SK-N-SH (cell line): ENCODE results near the gene PDXP. TPM values are rescaled to one million over a fixed set of nuclear protein-coding genes. Genes with fewer than 3 reads are reported as not detected.
A peak's percentile ranks its signal among the peaks of the same experiment; 100 is the strongest.

ENCODE experiments used
- CTCF ChIA-PET: fragments of 300-600, 350-600 bp; formaldehyde crosslinking; extraction: SDS; loops from one replicate; lab custom pipeline; 2021; lab: Yijun Ruan, JAX
- POLR2A ChIA-PET: fragments of 350-600 bp; sonication (Branson Sonifier 250); formaldehyde crosslinking; extraction: SDS; loops from one replicate; lab custom pipeline; 2020; ENCODE audit warnings: antibody characterized with exemption, inconsistent platforms; lab: Yijun Ruan, JAX
- DNase-seq: peaks from one replicate; pipeline ENCODE4 v3.0.0; 2012
- H2AFZ ChIP-seq: fragments of 200-600 bp; sonication (generic); 2 replicates; pipeline ENCODE4 v1.8.1; 2016; ENCODE audit warnings: antibody characterized with exemption, mild to moderate bottlenecking, low read depth
- H3F3A ChIP-seq: fragments of 200-600 bp; sonication (generic); replicated peaks from 2 replicates; pipeline ENCODE3; 2016; ENCODE audit warnings: antibody characterized with exemption, mild to moderate bottlenecking; ENCODE audit not compliant: insufficient read depth
- H3K27ac ChIP-seq, 2 experiments: fragments of 200-500 bp in 1 of 2; fragments of 200-600 bp in 1 of 2; sonication (Bioruptor generic) in 1 of 2; sonication (generic), shearing (Covaris generic) in 1 of 2; 2 replicates each; pipeline versions ENCODE4 v1.5.1 to v1.6.1; 2014 to 2016; ENCODE audit warnings: low read depth in 2 of 2, inconsistent platforms in 1 of 2, low read length in 1 of 2, mild to moderate bottlenecking in 1 of 2, mixed read lengths in 1 of 2
- H3K27me3 ChIP-seq: fragments of 200-600 bp; sonication (generic), shearing (Covaris generic); 2 replicates; pipeline ENCODE4 v1.6.1; 2016; ENCODE audit warnings: mixed run types; ENCODE audit not compliant: insufficient read depth
- H3K36me3 ChIP-seq, 2 experiments: fragments of 200-500 bp in 1 of 2; fragments of 200-600 bp in 1 of 2; sonication (Bioruptor generic) in 1 of 2; sonication (generic) in 1 of 2; replicated peaks in 1 of 2; 2 replicates each; pipeline versions ENCODE3 to v1.5.1; 2014 to 2016; ENCODE audit warnings: low read length in 1 of 2, mild to moderate bottlenecking in 1 of 2; ENCODE audit not compliant: insufficient read depth in 2 of 2, control insufficient read depth in 1 of 2
- H3K4me1 ChIP-seq, 2 experiments: fragments of 200-500 bp in 1 of 2; fragments of 200-600 bp in 1 of 2; sonication (Bioruptor generic) in 1 of 2; sonication (generic), shearing (Covaris generic) in 1 of 2; 2 replicates each; pipeline versions ENCODE4 v1.5.1 to v1.6.1; 2014 to 2016; ENCODE audit warnings: low read depth in 1 of 2, low read length in 1 of 2, mixed run types in 1 of 2; ENCODE audit not compliant: insufficient read depth in 2 of 2, control insufficient read depth in 1 of 2
- H3K4me2 ChIP-seq: fragments of 200-600 bp; sonication (generic), shearing (Covaris generic); 2 replicates; pipeline ENCODE4 v1.6.1; 2017; ENCODE audit warnings: mixed run types
- H3K4me3 ChIP-seq, 2 experiments: fragments of 200-500 bp in 1 of 2; fragments of 200-600 bp in 1 of 2; sonication (Bioruptor generic) in 1 of 2; sonication (generic), shearing (Covaris generic) in 1 of 2; 2 replicates each; pipeline versions ENCODE4 v1.5.1 to v1.8.1; 2014 to 2016; ENCODE audit warnings: low read depth in 2 of 2, inconsistent platforms in 1 of 2, low read length in 1 of 2, mild to moderate bottlenecking in 1 of 2, mixed read lengths in 1 of 2, moderate library complexity in 1 of 2
- H3K79me2 ChIP-seq: fragments of 200-600 bp; sonication (generic); 2 replicates; pipeline ENCODE4 v1.8.1; 2017; ENCODE audit warnings: mild to moderate bottlenecking; ENCODE audit not compliant: insufficient read depth
- H3K9ac ChIP-seq: fragments of 200-600 bp; sonication (generic); 2 replicates; pipeline ENCODE4 v1.6.1; 2017; ENCODE audit warnings: mixed run types
- H3K9me2 ChIP-seq: fragments of 200-600 bp; sonication (generic); 2 replicates; pipeline ENCODE4 v1.6.1; 2017; ENCODE audit warnings: mixed run types
- H3K9me3 ChIP-seq: fragments of 200-600 bp; sonication (generic); 2 replicates; pipeline ENCODE4 v1.6.1; 2017; ENCODE audit warnings: mixed run types, mild to moderate bottlenecking, moderate library complexity
- H4K20me1 ChIP-seq: fragments of 200-600 bp; sonication (generic); 2 replicates; pipeline ENCODE4 v1.6.1; 2017; ENCODE audit warnings: mild to moderate bottlenecking, mixed run types; ENCODE audit not compliant: insufficient read depth
- ELF1 ChIP-seq: IDR thresholded peaks from 2 replicates; pipeline ENCODE4 v1.4.0; 2012
- EP300 ChIP-seq, 2 experiments: IDR thresholded peaks; 2 replicates each; pipeline versions ENCODE4 v1.4.0 to v1.6.1; 2012; ENCODE audit warnings: borderline replicate concordance in 1 of 2, low read depth in 1 of 2, low read length in 1 of 2
- FOXJ3 ChIP-seq: sonication (generic); formaldehyde crosslinking; IDR thresholded peaks from 2 replicates; pipeline ENCODE4 v1.5.1; 2020; ENCODE audit warnings: mild to moderate bottlenecking, missing genetic modification reagents
- FOXM1 ChIP-seq: IDR thresholded peaks from 2 replicates; pipeline ENCODE4 v1.4.0; 2012; ENCODE audit warnings: low read depth, mild to moderate bottlenecking
- GATA2 ChIP-seq: sonication (generic); formaldehyde crosslinking; IDR thresholded peaks from 2 replicates; pipeline ENCODE4 v1.5.0; 2020; ENCODE audit warnings: mild to moderate bottlenecking, missing genetic modification reagents
- MEF2A ChIP-seq: IDR thresholded peaks from 2 replicates; pipeline ENCODE4 v1.4.0; 2012; ENCODE audit warnings: low read depth, borderline replicate concordance
- MXI1 ChIP-seq: IDR thresholded peaks from 2 replicates; pipeline ENCODE4 v1.6.1; 2012; ENCODE audit warnings: mild to moderate bottlenecking, low read depth, low read length, improper control_type of control experiment
- RAD21 ChIP-seq: IDR thresholded peaks from 2 replicates; pipeline ENCODE4 v1.6.1; 2012; ENCODE audit warnings: mild to moderate bottlenecking, low read length
- SIN3A ChIP-seq: IDR thresholded peaks from 2 replicates; pipeline ENCODE4 v1.6.1; 2012; ENCODE audit warnings: low read depth, mild to moderate bottlenecking, low read length, moderate library complexity, borderline replicate concordance
- SMC3 ChIP-seq: IDR thresholded peaks from 2 replicates; pipeline ENCODE4 v1.6.1; 2012; ENCODE audit warnings: low read depth, low read length, improper control_type of control experiment
- TCF12 ChIP-seq: IDR thresholded peaks from 2 replicates; pipeline ENCODE4 v1.4.0; 2012
- TEAD4 ChIP-seq: IDR thresholded peaks from 2 replicates; pipeline ENCODE4 v1.4.0; 2012; ENCODE audit warnings: mild to moderate bottlenecking, borderline replicate concordance; ENCODE audit not compliant: insufficient read depth
- YY1 ChIP-seq: IDR thresholded peaks from 2 replicates; pipeline ENCODE4 v1.4.0; 2012; ENCODE audit warnings: low read depth, mild to moderate bottlenecking
- WGBS: methylation state at CpG from one replicate; pipeline ENCODE4 v1.1.6; 2017; ENCODE audit warnings: low lambda C conversion rate; 5-methylcytosine and 5-hydroxymethylcytosine counted together
- polyA plus RNA-seq, 3 experiments: library from polyadenylated mRNA; depleted of rRNA; stranded (reverse); fragments of >200 nt; gene quantifications; 2 replicates each; pipeline ENCODE4 v1.2.3, GENCODE V29; 2012
- TF ChIP-seq, protein P1 (sequence below): IDR thresholded peaks from 2 replicates; pipeline ENCODE4 v1.4.0; 2012; ENCODE audit warnings: low read depth, borderline replicate concordance
- TF ChIP-seq, protein P2 (sequence below): IDR thresholded peaks from 2 replicates; pipeline ENCODE4 v1.4.0; 2012; ENCODE audit warnings: low read depth
- TF ChIP-seq, protein P3 (sequence below): fragments of 200-600 bp; sonication (generic); IDR thresholded peaks from 2 replicates; pipeline ENCODE4 v1.6.1; 2017; ENCODE audit warnings: antibody characterized with exemption, mild to moderate bottlenecking, moderate library complexity

Gene PDXP
- polyA plus RNA-seq, 1 of the 3 experiments (the other 2 are of a cell fraction) = 22.5 TPM

DNA sequence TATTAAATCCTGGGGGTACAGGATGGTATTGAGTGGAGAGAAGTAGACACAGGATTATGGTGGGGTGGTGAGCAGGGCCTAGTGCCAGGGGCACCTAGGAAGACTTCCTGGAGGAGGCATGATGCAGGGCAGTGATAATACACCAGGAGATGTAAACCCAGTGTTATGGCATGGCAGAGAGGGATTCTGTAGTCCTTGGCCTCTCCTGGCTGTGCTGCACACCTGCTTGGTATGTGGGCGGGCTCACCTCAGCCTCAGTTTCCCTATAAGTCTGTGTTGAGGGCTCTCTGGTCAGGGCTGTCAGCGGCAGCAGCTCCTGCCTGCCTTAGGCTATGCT is 2.2 kb downstream of the PDXP start:
- Histone ChIP-seq H3K27me3 (no peaks in the 10 kb centered on the region), H2AFZ (no peak overlapping the region), H3F3A (peaks cover 20% of the 10 kb centered on the region), H3K9me2 (no peaks in the 10 kb centered on the region), H3K36me3 (no peaks in the 10 kb centered on the region), H3K9ac (no peak overlapping the region), H3K4me2 (peak overlapping the region; percentile 93), H4K20me1 (peaks cover 22% of the 10 kb centered on the region; the same call in 1 of the 2 replicates), H3K27ac (peak overlapping the region; percentile 7 to 83; a peak in 3 of 4 replicates), H3K4me3 (peak overlapping the region in 1 of 2 experiments; percentile 29; a peak in 2 of 4 replicates), H3K9me3 (no peaks in the 10 kb centered on the region), H3K79me2 (peaks cover 63% of the 10 kb centered on the region), H3K4me1 (peaks cover 19 to 37% of the 10 kb centered on the region in 2 experiments; a peak in 3 of 4 replicates)
- DNase-seq = no peak
- ChIA-PET POLR2A (interaction anchor here (0.8 to 1.3 kb wide), 3 partner anchors 14 to 27 kb away, joined by 3 to 4 read pairs (median 4); partner anchors contain the start of gene LGALS1), CTCF (interaction anchor here (1.0 to 44.3 kb wide), 10 partner anchors 10 to 157 kb away, joined by 3 to 898 read pairs (median 8); partner anchors contain the start of genes LGALS1, NOL12 and SH3BP1)
- TF ChIP-seq TEAD4 (no peak), FOXJ3 (no peak), YY1 (no peak), SMC3 (no peak), GATA2 (CRISPR knock-in tag) (no peak), ELF1 (no peak), TCF12 (no peak)
- TF ChIP-seq, protein P1, sequence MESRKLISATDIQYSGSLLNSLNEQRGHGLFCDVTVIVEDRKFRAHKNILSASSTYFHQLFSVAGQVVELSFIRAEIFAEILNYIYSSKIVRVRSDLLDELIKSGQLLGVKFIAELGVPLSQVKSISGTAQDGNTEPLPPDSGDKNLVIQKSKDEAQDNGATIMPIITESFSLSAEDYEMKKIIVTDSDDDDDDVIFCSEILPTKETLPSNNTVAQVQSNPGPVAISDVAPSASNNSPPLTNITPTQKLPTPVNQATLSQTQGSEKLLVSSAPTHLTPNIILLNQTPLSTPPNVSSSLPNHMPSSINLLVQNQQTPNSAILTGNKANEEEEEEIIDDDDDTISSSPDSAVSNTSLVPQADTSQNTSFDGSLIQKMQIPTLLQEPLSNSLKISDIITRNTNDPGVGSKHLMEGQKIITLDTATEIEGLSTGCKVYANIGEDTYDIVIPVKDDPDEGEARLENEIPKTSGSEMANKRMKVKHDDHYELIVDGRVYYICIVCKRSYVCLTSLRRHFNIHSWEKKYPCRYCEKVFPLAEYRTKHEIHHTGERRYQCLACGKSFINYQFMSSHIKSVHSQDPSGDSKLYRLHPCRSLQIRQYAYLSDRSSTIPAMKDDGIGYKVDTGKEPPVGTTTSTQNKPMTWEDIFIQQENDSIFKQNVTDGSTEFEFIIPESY = no peak
- 25% methylated on average over 1 of the region's 2 CpGs for WGBS

DNA sequence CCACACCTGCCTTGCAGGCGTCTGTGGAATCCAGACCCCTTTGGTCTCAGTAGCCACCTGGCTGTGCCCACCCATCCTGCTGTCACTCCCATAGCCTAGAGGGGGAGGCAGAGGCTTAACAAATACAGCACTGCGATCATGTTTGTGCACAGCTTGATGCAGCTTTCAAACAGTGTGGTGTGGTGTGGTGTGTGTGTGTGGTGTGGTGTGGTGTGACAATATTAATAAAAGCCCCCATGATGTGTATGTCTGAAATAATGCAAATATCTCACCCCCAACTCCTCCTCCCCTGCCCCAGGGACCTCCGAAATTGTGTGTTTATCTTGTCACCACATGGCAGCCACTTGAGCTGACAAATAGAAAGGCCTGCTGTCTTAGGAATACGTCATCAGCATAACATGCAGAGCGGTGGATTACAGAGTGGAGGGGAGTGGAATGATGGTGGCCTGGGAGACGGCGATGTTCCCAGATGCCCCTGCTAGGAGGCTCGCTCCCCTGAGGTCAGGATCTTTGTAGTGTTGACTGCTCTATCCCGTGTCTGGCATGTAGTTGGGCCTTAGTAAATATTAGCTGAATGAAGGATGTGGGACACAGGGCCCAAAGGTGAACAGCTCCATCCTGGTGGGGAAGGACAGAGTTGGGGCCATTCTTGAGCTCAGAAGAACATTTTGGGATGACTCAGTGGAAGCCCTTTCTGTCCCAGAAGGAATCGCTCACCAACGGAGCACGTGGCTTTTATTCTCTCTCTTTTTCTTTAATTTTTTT is 2.8 kb downstream of the PDXP start:
- Histone ChIP-seq H3K79me2 (peaks cover 69% of the 10 kb centered on the region), H3K9me3 (no peaks in the 10 kb centered on the region), H3K4me2 (peak overlapping the region; percentile 93), H3K36me3 (peaks cover 0 to 2% of the 10 kb centered on the region in 2 experiments), H3K27ac (peak overlapping the region; percentile 65 to 83), H2AFZ (no peak overlapping the region), H3K4me3 (peak overlapping the region in 1 of 2 experiments; percentile 29; a peak in 2 of 4 replicates), H3F3A (peaks cover 16% of the 10 kb centered on the region), H3K27me3 (no peaks in the 10 kb centered on the region), H3K9me2 (no peaks in the 10 kb centered on the region), H3K4me1 (peaks cover 19 to 37% of the 10 kb centered on the region in 2 experiments; a peak in 3 of 4 replicates), H3K9ac (no peak overlapping the region), H4K20me1 (peaks cover 22% of the 10 kb centered on the region; the same call in 1 of the 2 replicates)
- ChIA-PET POLR2A (interaction anchor here (0.8 to 1.3 kb wide), 4 partner anchors 14 to 35 kb away, joined by 3 to 4 read pairs (median 4); partner anchors contain the start of gene LGALS1), CTCF (interaction anchor here (0.7 to 44.3 kb wide), 13 partner anchors 10 to 156 kb away, joined by 3 to 898 read pairs (median 5); partner anchors contain the start of genes LGALS1, NOL12, SH3BP1 and TRIOBP)
- 45% methylated on average over 11 of the region's 12 CpGs for WGBS
- TF ChIP-seq, protein P2, sequence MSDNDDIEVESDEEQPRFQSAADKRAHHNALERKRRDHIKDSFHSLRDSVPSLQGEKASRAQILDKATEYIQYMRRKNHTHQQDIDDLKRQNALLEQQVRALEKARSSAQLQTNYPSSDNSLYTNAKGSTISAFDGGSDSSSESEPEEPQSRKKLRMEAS = peak; percentile 77
- TF ChIP-seq MEF2A (no peak), EP300 (IDR thresholded peaks at IDR 0.05; ENCODE audit: borderline replicate concordance in 1 of 2, low read depth in 1 of 2, low read length in 1 of 2) (no peak), SMC3 (peak; percentile 50; the same call in 1 of the 2 replicates), SIN3A (peak; percentile 32; the same call in 1 of the 2 replicates), FOXM1 (no peak), MXI1 (peak; percentile 93), RAD21 (peak; percentile 75)
- TF ChIP-seq, protein P3, sequence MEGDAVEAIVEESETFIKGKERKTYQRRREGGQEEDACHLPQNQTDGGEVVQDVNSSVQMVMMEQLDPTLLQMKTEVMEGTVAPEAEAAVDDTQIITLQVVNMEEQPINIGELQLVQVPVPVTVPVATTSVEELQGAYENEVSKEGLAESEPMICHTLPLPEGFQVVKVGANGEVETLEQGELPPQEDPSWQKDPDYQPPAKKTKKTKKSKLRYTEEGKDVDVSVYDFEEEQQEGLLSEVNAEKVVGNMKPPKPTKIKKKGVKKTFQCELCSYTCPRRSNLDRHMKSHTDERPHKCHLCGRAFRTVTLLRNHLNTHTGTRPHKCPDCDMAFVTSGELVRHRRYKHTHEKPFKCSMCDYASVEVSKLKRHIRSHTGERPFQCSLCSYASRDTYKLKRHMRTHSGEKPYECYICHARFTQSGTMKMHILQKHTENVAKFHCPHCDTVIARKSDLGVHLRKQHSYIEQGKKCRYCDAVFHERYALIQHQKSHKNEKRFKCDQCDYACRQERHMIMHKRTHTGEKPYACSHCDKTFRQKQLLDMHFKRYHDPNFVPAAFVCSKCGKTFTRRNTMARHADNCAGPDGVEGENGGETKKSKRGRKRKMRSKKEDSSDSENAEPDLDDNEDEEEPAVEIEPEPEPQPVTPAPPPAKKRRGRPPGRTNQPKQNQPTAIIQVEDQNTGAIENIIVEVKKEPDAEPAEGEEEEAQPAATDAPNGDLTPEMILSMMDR = peak; percentile 65
- peak; percentile 71 for DNase-seq
